ENCODE data around the gene LIMS2. TPM values are rescaled to one million over a fixed set of nuclear protein-coding genes. Genes with fewer than 3 reads are reported as not detected.

Gene LIMS2
- total RNA-seq, 2 donors from 2014 or later: 9.6 to 21.4 TPM

DNA sequence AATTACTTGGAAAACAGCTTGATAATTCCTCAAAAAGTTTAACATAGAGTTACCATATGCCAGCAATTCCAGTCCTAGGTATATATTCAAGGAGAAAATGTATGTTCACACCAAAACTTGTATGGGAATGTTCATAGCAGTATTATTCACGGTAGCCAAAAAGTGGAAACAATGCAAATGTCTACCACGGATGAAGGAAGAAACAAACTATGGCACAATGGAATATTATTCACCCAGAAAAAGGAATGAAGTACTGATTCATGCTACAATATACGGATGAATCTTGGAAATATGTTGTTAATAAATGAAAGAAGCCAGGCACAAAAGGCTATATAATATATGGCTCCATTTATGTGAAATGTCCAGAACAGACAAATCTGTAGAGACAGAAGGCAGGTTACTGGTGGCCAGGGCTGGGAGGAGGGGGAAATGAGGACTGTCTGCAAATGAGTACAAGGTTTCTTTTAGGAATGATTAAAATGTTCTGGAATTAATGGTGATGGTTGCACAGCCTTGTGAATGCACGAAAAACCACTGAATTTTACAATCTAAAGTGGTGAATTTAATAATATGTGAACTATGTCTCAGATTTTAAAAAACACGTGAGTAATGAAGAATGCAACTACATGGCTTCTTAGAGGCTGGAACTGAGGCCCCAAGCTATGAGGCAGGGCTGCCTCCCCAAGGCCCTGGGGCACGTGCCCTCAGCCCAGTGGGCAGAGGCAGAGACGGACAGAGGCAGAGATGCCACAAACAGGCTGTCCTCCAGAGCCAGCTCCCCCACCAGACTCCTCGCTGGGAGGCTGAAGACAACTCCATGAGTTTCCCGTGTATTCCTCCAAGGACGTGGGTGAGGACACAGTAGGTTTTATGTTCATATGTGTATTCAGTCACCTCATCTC lies 5.0 kb downstream of the LIMS2 start:
- TF ChIP-seq CTCF (IDR thresholded peaks at IDR 0.05) (no peak), POLR2A (IDR thresholded peaks at IDR 0.05) (no peak)
- peaks cover 5% of the 10 kb centered on the region for H3K4me1 ChIP-seq
- no peaks in the 10 kb centered on the region for H3K36me3 ChIP-seq (replicated peaks in 1 of 2; ENCODE audit: insufficient read depth in 1 of 2, low read depth in 2 of 2)
- H3K9me3 ChIP-seq: no peaks in the 10 kb centered on the region
- no peak for DNase-seq
- H3K27me3 ChIP-seq: no peaks in the 10 kb centered on the region
- WGBS, 2 donors: 68% methylated on average over 9 to 10 of the region's 10 CpGs
- no peak overlapping the region for H3K27ac ChIP-seq
- no peak for ATAC-seq
- H3K4me3 ChIP-seq: no peak overlapping the region
- intact Hi-C loops (cut with DNase I): no loop called here

DNA sequence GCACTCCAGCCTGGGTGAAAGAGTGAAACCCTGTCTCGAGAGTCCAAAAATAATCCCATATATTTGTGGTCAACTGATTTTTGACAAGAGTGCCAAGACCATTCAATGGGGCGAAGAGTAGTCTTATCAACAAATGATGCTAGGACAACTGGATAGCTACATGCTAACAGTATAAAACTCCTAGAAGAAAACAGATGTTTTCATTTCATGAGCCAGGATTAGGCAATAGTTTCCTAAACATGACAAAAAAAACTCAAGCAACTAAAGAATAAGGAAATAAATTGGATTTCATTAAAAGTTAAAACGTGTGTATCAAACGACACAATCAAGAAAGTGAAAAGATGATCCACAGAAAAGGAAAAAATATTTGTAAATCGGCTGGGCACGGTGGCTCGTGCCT lies 6.3 kb downstream of the LIMS2 start:
- ATAC-seq: no peak

GRCh38 chr2:127665267-127665893 lies 9.9 kb downstream of the LIMS2 start:
- H3K27ac ChIP-seq: peak overlapping the region in 1 of 4 donors; percentile 26
- intact Hi-C loops (cut with DNase I): no loop called here
- no peak overlapping the region for H3K4me3 ChIP-seq
- no peak for ATAC-seq
- no peaks in the 10 kb centered on the region for H3K36me3 ChIP-seq (replicated peaks in 1 of 2; ENCODE audit: insufficient read depth in 1 of 2, low read depth in 2 of 2)
- peaks cover 4% of the 10 kb centered on the region for H3K4me1 ChIP-seq
- H3K9me3 ChIP-seq: no peaks in the 10 kb centered on the region
- TF ChIP-seq CTCF (IDR thresholded peaks at IDR 0.05) (no peak), POLR2A (IDR thresholded peaks at IDR 0.05) (no peak)
- DNase-seq: no peak
- 84 to 92% methylated on average over 8 of the region's 8 CpGs for WGBS, 2 donors
- peaks cover 0 to 12% of the 10 kb centered on the region in 2 donors for H3K27me3 ChIP-seq

More for the DNA sequence above, 6.3 kb downstream of the LIMS2 start:
- DNase-seq: no peak
- Histone ChIP-seq H3K27me3 (peaks cover 0 to 6% of the 10 kb centered on the region in 2 donors), H3K4me3 (no peak overlapping the region), H3K36me3 (replicated peaks in 1 of 2; ENCODE audit: insufficient read depth in 1 of 2, low read depth in 2 of 2) (no peaks in the 10 kb centered on the region), H3K4me1 (peaks cover 4% of the 10 kb centered on the region), H3K27ac (no peak overlapping the region), H3K9me3 (no peaks in the 10 kb centered on the region)
- intact Hi-C loops (cut with DNase I): no loop called here
- TF ChIP-seq POLR2A (IDR thresholded peaks at IDR 0.05) (no peak), CTCF (IDR thresholded peaks at IDR 0.05) (no peak)
- WGBS, 2 donors: 75 to 78% methylated on average over 7 of the region's 7 CpGs

DNA sequence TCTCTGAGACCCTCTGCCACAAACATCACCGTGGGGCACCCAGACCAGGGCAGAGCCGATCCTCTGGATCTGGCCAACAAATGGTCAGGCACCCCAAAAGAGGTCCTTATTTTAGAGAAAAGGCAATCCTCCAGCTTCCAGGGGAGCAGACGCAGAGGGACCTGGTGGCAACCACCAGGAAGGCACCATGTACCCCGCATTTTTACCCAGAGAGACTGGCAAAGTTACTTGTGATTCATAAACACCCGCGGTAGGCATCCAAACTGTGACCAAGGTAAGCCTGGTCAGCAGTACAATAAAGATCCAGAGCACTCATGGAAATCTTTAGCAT lies 10.5 kb downstream of the LIMS2 start:
- intact Hi-C loops (cut with DNase I): no loop called here
- ATAC-seq (no peak), DNase-seq (no peak)
- Histone ChIP-seq H3K27ac (peak overlapping the region in 2 of 4 donors; percentile 26 to 30), H3K9me3 (no peaks in the 10 kb centered on the region), H3K4me3 (no peak overlapping the region), H3K36me3 (replicated peaks in 1 of 2; ENCODE audit: insufficient read depth in 1 of 2, low read depth in 2 of 2) (no peaks in the 10 kb centered on the region), H3K27me3 (peaks cover 0 to 12% of the 10 kb centered on the region in 2 donors), H3K4me1 (peaks cover 4% of the 10 kb centered on the region)
- no peak for TF ChIP-seq POLR2A (IDR thresholded peaks at IDR 0.05)
- WGBS, 2 donors: 85 to 100% methylated on average over 4 to 6 of the region's 6 CpGs

DNA sequence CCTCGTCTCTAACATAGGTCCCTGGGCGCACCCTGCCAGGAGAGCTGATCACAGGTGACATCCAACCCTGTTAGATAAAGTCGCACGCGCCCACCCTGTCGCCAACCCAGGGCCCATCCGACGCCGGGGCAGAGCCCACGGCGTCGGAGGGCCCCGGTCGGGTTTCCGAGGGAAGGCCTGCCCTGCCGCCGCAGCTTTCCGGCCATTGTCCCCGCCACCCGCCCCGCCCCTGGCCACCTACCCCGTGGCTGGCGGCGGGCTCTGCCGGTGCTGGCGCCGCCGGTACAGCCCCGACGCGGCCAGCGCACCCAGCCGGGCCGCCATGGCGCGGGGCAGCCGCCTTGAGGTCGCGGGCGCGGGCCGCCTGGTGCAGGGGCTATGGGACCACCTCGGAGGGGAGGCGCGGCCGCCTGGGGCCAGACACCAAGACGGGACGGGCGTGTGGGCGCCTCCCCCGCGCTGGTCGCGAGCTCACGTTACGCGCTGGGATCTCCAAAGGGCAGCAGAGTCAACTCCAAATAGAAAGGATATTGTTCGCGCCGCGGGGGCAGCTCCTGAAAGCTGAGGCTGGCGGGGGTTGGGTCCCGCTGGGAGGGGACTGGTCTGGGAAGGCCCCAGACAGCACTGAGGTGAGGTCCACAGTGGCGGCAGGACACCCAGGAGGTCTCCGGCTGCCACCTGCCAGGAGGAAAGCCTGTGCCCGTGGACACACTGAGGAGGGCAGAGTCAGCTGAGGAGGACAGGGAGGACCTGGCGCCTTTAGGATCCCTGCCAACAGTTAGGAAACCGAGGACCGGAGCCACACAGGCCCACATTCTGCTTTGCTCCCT lies 11.1 kb downstream of the LIMS2 start:
- TF ChIP-seq CTCF (IDR thresholded peaks at IDR 0.05) (no peak), POLR2A (IDR thresholded peaks at IDR 0.05) (no peak)
- 17 to 47% methylated on average over 6 to 53 of the region's 69 CpGs for WGBS, 2 donors
- Histone ChIP-seq H3K4me3 (no peak overlapping the region), H3K9me3 (no peaks in the 10 kb centered on the region), H3K36me3 (replicated peaks in 1 of 2; ENCODE audit: insufficient read depth in 1 of 2, low read depth in 2 of 2) (no peaks in the 10 kb centered on the region), H3K27me3 (peaks cover 0 to 12% of the 10 kb centered on the region in 2 donors), H3K4me1 (peaks cover 4% of the 10 kb centered on the region), H3K27ac (peak overlapping the region in 2 of 4 donors; percentile 28 to 30)
- intact Hi-C loops (cut with DNase I): no loop called here
- ATAC-seq (peak; percentile 28), DNase-seq (peak in 1 of 4 donors; percentile 10)

All from body of pancreas (tissue), 4 donors.